ENCODE measurements around the gene MINAR1.

The MINAR1 gene

DNA sequence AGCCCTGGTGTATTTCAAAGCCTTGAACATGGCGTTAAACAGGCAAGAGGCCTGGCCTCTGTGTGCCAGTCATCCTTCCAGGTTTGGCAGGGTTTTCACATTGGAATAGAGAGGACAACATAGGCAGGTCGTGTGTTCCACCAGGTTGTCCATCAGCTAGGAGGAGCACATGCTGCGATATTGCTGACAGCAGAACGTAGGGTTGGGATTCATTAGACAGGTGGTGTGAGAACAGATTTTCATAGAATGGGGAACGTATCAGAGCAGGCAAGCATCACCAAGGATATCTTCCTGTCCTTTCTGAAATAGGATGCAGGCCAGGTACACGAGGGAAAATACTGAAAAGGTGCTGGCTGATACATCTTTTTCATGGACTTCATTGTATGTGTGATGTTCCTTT is 26.4 kb downstream of the MINAR1 start:
- H3K27ac ChIP-seq: no peak overlapping the region
- CTCF ChIA-PET: interaction anchor here (0.7 kb wide), 1 partner anchor 15 kb away, joined by 3 read pairs; no protein-coding TSS in a partner anchor
- POLR2A ChIA-PET (ENCODE audit: low non-redundant PET): no interaction called here
- no peak for DNase-seq (ENCODE audit: low spot score)
- TF ChIP-seq, protein P1, sequence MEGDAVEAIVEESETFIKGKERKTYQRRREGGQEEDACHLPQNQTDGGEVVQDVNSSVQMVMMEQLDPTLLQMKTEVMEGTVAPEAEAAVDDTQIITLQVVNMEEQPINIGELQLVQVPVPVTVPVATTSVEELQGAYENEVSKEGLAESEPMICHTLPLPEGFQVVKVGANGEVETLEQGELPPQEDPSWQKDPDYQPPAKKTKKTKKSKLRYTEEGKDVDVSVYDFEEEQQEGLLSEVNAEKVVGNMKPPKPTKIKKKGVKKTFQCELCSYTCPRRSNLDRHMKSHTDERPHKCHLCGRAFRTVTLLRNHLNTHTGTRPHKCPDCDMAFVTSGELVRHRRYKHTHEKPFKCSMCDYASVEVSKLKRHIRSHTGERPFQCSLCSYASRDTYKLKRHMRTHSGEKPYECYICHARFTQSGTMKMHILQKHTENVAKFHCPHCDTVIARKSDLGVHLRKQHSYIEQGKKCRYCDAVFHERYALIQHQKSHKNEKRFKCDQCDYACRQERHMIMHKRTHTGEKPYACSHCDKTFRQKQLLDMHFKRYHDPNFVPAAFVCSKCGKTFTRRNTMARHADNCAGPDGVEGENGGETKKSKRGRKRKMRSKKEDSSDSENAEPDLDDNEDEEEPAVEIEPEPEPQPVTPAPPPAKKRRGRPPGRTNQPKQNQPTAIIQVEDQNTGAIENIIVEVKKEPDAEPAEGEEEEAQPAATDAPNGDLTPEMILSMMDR (conservative IDR thresholded peaks at IDR 0.05; ENCODE audit: low read depth): no peak

GRCh38 chr15:79459666-79460065 is 27.5 kb downstream of the MINAR1 start:
- no peak for DNase-seq (ENCODE audit: low spot score)
- ChIA-PET CTCF (no interaction called here), POLR2A (ENCODE audit: low non-redundant PET) (no interaction called here)
- H3K27ac ChIP-seq: no peak overlapping the region
- TF ChIP-seq, protein P1 (conservative IDR thresholded peaks at IDR 0.05; ENCODE audit: low read depth): no peak

DNA sequence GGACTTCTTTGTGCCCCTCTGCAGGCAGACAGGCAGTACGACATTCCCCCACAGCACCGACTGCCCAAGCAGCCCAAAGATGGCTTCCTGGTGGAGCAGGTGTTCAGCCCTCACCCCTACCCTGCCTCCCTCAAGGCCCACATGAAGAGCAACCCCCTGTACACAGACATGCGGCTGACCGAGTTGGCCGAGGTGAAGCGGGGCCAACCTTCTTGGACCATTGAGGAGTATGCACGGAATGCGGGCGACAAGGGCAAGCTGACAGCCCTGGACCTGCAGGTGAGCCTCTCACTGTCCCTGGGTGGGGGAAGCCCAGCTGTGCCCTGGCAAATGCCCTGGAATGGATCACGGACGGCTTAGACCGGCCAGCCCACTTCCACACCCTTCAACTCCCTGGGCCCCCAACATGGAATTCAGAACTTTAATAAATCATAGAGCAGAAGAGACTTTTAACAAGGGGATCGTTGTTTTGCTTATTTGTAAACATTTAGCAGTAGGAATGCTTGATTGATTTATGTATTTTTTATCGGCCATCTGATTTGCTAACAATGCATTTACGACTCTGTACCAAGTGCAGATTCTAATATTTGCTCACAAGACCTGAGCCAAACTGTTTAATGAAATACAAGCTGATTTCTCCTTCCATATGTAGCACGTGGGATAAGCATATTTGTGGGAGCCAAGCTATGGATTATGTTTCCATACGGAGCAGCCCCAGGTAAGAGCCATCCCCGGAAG is 31.1 kb downstream of the MINAR1 start:
- DNase-seq (ENCODE audit: low spot score): no peak
- no peak overlapping the region for H3K27ac ChIP-seq
- CTCF ChIA-PET: no interaction called here
- TF ChIP-seq, protein P1 (conservative IDR thresholded peaks at IDR 0.05; ENCODE audit: low read depth): no peak
- POLR2A ChIA-PET (ENCODE audit: low non-redundant PET): no interaction called here

GRCh38 chr15:79463781-79464270 is 31.7 kb downstream of the MINAR1 start:
- TF ChIP-seq, protein P1 (conservative IDR thresholded peaks at IDR 0.05; ENCODE audit: low read depth): no peak
- DNase-seq (ENCODE audit: low spot score): no peak
- CTCF ChIA-PET: no interaction called here
- no peak overlapping the region for H3K27ac ChIP-seq
- POLR2A ChIA-PET (ENCODE audit: low non-redundant PET): no interaction called here

- no peak for DNase-seq (ENCODE audit: low spot score)
- TF ChIP-seq, protein P1 (conservative IDR thresholded peaks at IDR 0.05; ENCODE audit: low read depth): no peak
- no peak overlapping the region for H3K27ac ChIP-seq
- ChIA-PET CTCF (interaction anchor here (0.6 kb wide), 1 partner anchor 65 kb away, joined by 4 read pairs; no protein-coding TSS in a partner anchor), POLR2A (ENCODE audit: low non-redundant PET) (no interaction called here)
Observed at GRCh38 chr15:79466488-79466887, 34.4 kb downstream of the MINAR1 start.

DNA sequence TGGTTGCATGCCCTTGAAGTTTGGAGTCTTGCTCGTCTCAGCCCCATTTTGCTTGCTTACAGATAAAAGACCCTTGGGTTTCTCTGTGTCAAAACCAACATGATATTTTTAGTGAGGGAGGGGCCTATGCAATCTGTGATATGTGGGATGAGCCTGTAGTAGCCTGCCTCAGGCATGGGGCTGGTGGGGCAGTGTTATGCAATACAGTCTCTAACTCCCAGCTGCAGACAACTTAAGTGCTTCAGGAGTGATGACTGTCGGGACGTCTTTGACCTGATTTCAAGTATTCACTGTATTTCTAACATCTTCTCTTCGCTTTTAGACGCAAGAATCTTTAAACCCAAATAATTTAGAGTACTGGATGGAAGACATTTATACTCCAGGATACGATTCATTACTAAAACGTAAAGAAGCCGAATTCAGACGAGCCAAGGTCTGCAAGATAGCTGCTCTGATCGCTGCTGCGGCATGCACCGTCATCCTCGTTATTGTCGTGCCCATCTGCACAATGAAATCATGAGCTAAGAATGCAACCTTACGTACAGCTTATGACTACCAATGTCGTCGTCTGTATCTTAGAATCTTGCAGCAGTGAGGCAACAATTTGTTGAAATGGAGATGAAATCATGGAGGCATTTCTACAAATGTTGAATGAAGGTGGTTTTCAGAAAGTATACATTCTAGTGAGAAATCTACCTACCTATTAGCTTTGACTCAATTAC is 35.9 kb downstream of the MINAR1 start:
- no peak overlapping the region for H3K27ac ChIP-seq
- TF ChIP-seq, protein P1 (conservative IDR thresholded peaks at IDR 0.05; ENCODE audit: low read depth): no peak
- POLR2A ChIA-PET (ENCODE audit: low non-redundant PET): no interaction called here
- no peak for DNase-seq (ENCODE audit: low spot score)
- CTCF ChIA-PET: interaction anchor here (0.6 to 0.7 kb wide), 3 partner anchors 156 to 982 kb away, joined by 4 to 5 read pairs (median 4); no protein-coding TSS in a partner anchor

All from RWPE1 (cell line).